ENCODE results near the gene WARS2.

Gene WARS2

GRCh38 chr1:119032986-119033385, 107.5 kb downstream of the WARS2 start:
- no peak for TF ChIP-seq SIN3A (IDR thresholded peaks at IDR 0.05; ENCODE audit: borderline replicate concordance, insufficient read depth, low read length)
- TF ChIP-seq POLR2AphosphoS5 (IDR thresholded peaks at IDR 0.05; ENCODE audit: low read depth, low read length) = no peak
- TF ChIP-seq FOXP2 (optimal IDR thresholded peaks at IDR 0.05; ENCODE audit: borderline replicate concordance, extremely low read depth, extremely low read length, insufficient read depth) = no peak
- no peak for TF ChIP-seq REST (IDR thresholded peaks at IDR 0.05; ENCODE audit: insufficient read depth in 1 of 2, low read depth in 2 of 2, low read length in 2 of 2)
- no peak for TF ChIP-seq TAF1 (IDR thresholded peaks at IDR 0.05; ENCODE audit: borderline replicate concordance, insufficient read depth, low read length)

- TF ChIP-seq FOXP2 (optimal IDR thresholded peaks at IDR 0.05; ENCODE audit: borderline replicate concordance, extremely low read depth, extremely low read length, insufficient read depth) (no peak), POLR2AphosphoS5 (IDR thresholded peaks at IDR 0.05; ENCODE audit: low read depth, low read length) (no peak), SIN3A (IDR thresholded peaks at IDR 0.05; ENCODE audit: borderline replicate concordance, insufficient read depth, low read length) (no peak), TAF1 (IDR thresholded peaks at IDR 0.05; ENCODE audit: borderline replicate concordance, insufficient read depth, low read length) (no peak), REST (IDR thresholded peaks at IDR 0.05; ENCODE audit: insufficient read depth in 1 of 2, low read depth in 2 of 2, low read length in 2 of 2) (no peak)
Observed at GRCh38 chr1:119027759-119028158, 112.7 kb downstream of the WARS2 start.

- TF ChIP-seq TAF1 (IDR thresholded peaks at IDR 0.05; ENCODE audit: borderline replicate concordance, insufficient read depth, low read length) (no peak), REST (IDR thresholded peaks at IDR 0.05; ENCODE audit: insufficient read depth in 1 of 2, low read depth in 2 of 2, low read length in 2 of 2) (no peak), FOXP2 (optimal IDR thresholded peaks at IDR 0.05; ENCODE audit: borderline replicate concordance, extremely low read depth, extremely low read length, insufficient read depth) (no peak), SIN3A (IDR thresholded peaks at IDR 0.05; ENCODE audit: borderline replicate concordance, insufficient read depth, low read length) (no peak), POLR2AphosphoS5 (IDR thresholded peaks at IDR 0.05; ENCODE audit: low read depth, low read length) (no peak)
Observed at GRCh38 chr1:119026956-119027355, 113.5 kb downstream of the WARS2 start.

- TF ChIP-seq TAF1 (IDR thresholded peaks at IDR 0.05; ENCODE audit: borderline replicate concordance, insufficient read depth, low read length) = no peak
- TF ChIP-seq SIN3A (IDR thresholded peaks at IDR 0.05; ENCODE audit: borderline replicate concordance, insufficient read depth, low read length) = no peak
- no peak for TF ChIP-seq FOXP2 (optimal IDR thresholded peaks at IDR 0.05; ENCODE audit: borderline replicate concordance, extremely low read depth, extremely low read length, insufficient read depth)
- TF ChIP-seq POLR2AphosphoS5 (IDR thresholded peaks at IDR 0.05; ENCODE audit: low read depth, low read length) = no peak
- TF ChIP-seq REST (IDR thresholded peaks at IDR 0.05; ENCODE audit: insufficient read depth in 1 of 2, low read depth in 2 of 2, low read length in 2 of 2) = no peak
Observed at GRCh38 chr1:119015547-119015946, 124.9 kb downstream of the WARS2 start.

GRCh38 chr1:119012383-119012782, 128.1 kb downstream of the WARS2 start:
- TF ChIP-seq SIN3A (IDR thresholded peaks at IDR 0.05; ENCODE audit: borderline replicate concordance, insufficient read depth, low read length) (no peak), TAF1 (IDR thresholded peaks at IDR 0.05; ENCODE audit: borderline replicate concordance, insufficient read depth, low read length) (no peak), REST (IDR thresholded peaks at IDR 0.05; ENCODE audit: insufficient read depth in 1 of 2, low read depth in 2 of 2, low read length in 2 of 2) (no peak)
